Chondrocyte (in vitro differentiated cells): ENCODE measurements around the gene TDRKH. TPM values are rescaled to one million over a fixed set of nuclear protein-coding genes. Genes with fewer than 3 reads are reported as not detected.

Experiments used
- DNase-seq: peaks from one replicate; pipeline ENCODE4 v3.0.0; 2021; ENCODE audit warnings: mixed read lengths, low spot score
- H3K27ac Mint-ChIP-seq: one replicate; pipeline ENCODE4 v1.8.0; 2021; ENCODE audit warnings: mild to moderate bottlenecking, moderate library complexity, mixed read lengths; ENCODE audit not compliant: unreplicated experiment
- H3K27me3 Mint-ChIP-seq: 2 replicates; pipeline ENCODE4 v1.8.0; 2021; ENCODE audit warnings: low read depth, mixed read lengths
- H3K36me3 Mint-ChIP-seq: 2 replicates; pipeline ENCODE4 v1.8.0; 2021; ENCODE audit warnings: low read depth, mixed read lengths
- H3K4me1 Mint-ChIP-seq: 2 replicates; pipeline ENCODE4 v1.8.0; 2021; ENCODE audit warnings: low read depth, mild to moderate bottlenecking, mixed read lengths
- H3K4me3 Mint-ChIP-seq: one replicate; pipeline ENCODE4 v1.8.0; 2021; ENCODE audit warnings: mild to moderate bottlenecking, moderate library complexity, mixed read lengths; ENCODE audit not compliant: unreplicated experiment
- H3K9me3 Mint-ChIP-seq: 2 replicates; pipeline ENCODE4 v1.8.0; 2021; ENCODE audit warnings: low read depth, mixed read lengths
- total RNA-seq: library from RNA; stranded (reverse); gene quantifications from 3 replicates; pipeline ENCODE4 v1.2.1, GENCODE V29; 2021
- TF ChIP-seq, protein P1 (sequence below): fragments of 200-600 bp; sonication (generic); IDR thresholded peaks from 2 replicates; pipeline ENCODE4 v1.5.0; 2021; ENCODE audit warnings: antibody characterized with exemption, mild to moderate bottlenecking, moderate library complexity

Gene TDRKH
- total RNA-seq, 1 donor from 2014 or later: 6.8 TPM

DNA sequence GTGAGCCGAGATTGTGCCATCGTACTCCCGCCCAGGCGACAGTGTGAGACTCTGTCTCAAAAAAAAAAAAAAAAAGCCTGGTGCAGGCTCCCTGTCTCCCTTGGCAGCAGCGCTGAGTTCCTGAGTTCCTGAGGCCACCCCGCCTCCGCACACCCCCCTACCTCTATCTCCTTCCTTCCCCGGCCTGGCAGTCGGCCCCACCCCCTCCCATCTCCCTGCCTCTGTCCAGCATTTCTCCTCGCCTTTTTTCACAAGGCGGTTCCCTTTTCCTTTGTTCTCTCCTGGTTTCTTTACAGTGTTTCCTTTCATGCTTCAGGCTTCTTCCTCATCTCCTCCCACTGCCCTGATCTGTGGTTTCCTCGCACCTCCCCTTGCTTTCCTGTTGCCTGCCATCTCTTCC lies 38.6 kb upstream of the TDRKH start:
- peaks cover 10% of the 10 kb centered on the region for H3K27me3 Mint-ChIP-seq
- H3K36me3 Mint-ChIP-seq: no peaks in the 10 kb centered on the region
- TF ChIP-seq, protein P1, sequence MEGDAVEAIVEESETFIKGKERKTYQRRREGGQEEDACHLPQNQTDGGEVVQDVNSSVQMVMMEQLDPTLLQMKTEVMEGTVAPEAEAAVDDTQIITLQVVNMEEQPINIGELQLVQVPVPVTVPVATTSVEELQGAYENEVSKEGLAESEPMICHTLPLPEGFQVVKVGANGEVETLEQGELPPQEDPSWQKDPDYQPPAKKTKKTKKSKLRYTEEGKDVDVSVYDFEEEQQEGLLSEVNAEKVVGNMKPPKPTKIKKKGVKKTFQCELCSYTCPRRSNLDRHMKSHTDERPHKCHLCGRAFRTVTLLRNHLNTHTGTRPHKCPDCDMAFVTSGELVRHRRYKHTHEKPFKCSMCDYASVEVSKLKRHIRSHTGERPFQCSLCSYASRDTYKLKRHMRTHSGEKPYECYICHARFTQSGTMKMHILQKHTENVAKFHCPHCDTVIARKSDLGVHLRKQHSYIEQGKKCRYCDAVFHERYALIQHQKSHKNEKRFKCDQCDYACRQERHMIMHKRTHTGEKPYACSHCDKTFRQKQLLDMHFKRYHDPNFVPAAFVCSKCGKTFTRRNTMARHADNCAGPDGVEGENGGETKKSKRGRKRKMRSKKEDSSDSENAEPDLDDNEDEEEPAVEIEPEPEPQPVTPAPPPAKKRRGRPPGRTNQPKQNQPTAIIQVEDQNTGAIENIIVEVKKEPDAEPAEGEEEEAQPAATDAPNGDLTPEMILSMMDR: no peak
- H3K27ac Mint-ChIP-seq: no peak overlapping the region
- no peak overlapping the region for H3K4me3 Mint-ChIP-seq
- no peaks in the 10 kb centered on the region for H3K9me3 Mint-ChIP-seq
- peaks cover 10% of the 10 kb centered on the region for H3K4me1 Mint-ChIP-seq
- no peak for DNase-seq

DNA sequence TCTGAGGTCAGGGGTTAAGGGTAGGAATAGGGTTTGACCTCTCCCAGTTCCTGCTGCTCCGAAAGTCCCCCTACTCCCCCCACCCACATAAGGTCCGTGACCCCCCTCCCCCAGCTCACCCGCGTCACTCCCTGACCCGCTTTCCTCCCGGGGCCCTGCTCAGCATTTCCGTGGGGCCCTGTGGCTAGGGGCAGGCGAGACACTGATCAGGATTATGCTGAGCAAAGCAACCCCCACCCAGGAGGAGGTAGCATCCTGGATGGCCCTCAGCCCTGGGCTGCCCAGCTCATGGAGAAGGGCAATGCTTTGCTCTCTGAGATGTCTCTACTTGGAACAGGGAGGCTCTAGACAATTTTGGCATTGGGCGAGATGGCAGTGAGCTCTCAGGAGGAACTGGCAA lies 37.6 kb upstream of the TDRKH start:
- Mint-ChIP-seq H3K4me1 (peaks cover 10% of the 10 kb centered on the region), H3K27me3 (peaks cover 12% of the 10 kb centered on the region), H3K9me3 (no peaks in the 10 kb centered on the region), H3K27ac (no peak overlapping the region), H3K36me3 (no peaks in the 10 kb centered on the region), H3K4me3 (no peak overlapping the region)
- TF ChIP-seq, protein P1: no peak
- no peak for DNase-seq

DNA sequence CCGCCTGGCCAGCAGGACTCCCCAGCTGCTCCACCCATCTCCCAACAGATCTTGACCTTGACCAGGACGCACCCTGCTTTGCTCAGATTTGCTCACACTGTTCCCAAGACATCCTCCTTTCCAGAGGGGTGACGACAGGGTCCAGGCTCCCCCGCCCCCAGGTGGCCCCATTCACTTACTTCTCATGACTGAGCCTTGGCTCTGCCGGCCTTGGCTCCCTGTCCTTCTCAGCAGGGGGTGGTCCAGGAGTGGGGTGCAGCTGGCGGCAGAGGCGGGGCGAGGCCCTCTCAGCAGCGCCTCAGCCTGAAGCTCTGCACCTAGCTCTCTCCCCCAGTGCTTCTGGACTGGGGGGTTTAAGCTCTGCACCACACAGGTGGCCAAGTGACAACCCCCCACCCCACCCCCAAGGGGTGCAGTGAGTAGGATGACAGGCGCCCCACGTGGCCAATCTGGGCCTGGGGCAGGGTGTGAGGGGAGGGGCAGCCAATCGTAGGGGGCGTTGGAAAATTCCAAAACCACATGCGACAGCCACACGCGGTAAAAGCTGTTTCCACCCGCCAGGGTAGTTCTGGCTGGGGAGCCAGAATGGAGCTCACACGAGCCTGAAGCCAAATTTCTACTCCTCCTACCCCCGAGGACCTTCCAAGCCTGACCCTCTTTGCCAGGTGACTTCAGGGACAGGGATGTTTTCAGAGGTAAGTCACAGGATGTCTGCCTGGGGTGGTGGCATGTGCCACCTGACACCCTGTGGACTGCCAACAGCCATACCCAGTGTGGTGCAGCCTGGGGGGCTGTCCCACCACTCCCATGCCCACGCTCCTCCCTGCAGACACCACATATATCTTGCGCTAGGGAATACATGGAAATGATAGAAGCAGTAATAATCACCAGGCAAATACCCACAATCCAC lies 35.7 kb upstream of the TDRKH start:
- peaks cover 10% of the 10 kb centered on the region for H3K4me1 Mint-ChIP-seq

DNA sequence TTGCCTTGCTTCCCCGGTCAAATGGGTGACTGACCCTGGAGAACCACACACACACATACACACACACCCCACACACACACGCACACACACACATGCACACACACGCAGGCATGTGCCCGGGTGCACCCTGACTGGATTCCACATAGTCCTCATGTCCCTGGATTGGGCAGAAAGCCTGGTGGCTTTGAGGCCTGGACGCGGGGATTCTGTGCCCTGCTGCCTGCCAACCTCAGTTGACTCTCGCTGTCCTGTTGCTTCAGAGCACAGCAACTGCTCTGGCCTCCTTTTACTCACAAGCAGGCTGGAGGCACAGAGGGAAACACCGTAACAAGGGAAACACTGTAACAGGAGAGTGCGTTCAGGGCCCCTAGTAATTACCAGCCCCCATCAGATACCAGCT lies 34.9 kb upstream of the TDRKH start:
- Mint-ChIP-seq H3K36me3 (no peaks in the 10 kb centered on the region), H3K27me3 (peaks cover 11% of the 10 kb centered on the region), H3K27ac (no peak overlapping the region), H3K9me3 (no peaks in the 10 kb centered on the region), H3K4me1 (peaks cover 10% of the 10 kb centered on the region), H3K4me3 (no peak overlapping the region)
- TF ChIP-seq, protein P1: no peak
- no peak for DNase-seq

More for the DNA sequence above, 35.7 kb upstream of the TDRKH start:
- Mint-ChIP-seq H3K27ac (no peak overlapping the region), H3K9me3 (no peaks in the 10 kb centered on the region), H3K36me3 (no peaks in the 10 kb centered on the region), H3K4me3 (no peak overlapping the region), H3K27me3 (peaks cover 11% of the 10 kb centered on the region)
- TF ChIP-seq, protein P1: no peak
- DNase-seq: no peak

DNA sequence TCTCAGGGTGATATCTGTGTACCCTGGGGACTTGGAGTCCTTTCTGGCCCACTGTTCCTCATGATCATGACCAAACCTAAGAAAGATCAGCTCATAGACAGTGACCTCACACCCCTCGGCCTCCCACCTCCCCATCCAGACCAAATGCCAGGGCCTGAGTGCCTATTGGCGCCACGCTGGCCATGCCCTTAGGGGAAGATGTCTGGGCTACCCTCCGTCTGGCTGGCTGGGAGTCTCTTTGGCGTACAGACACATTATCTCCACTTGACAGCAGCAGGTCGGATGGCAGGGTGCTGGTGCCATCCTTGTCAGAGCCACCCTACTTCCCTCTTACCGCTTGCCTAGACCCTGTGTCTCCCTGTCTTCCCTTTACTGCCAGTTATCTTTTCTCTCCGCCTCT lies 32.9 kb upstream of the TDRKH start:
- H3K4me1 Mint-ChIP-seq: no peaks in the 10 kb centered on the region
- peaks cover 7% of the 10 kb centered on the region for H3K27me3 Mint-ChIP-seq
- TF ChIP-seq, protein P1: no peak
- H3K9me3 Mint-ChIP-seq: no peaks in the 10 kb centered on the region
- DNase-seq: no peak
- H3K4me3 Mint-ChIP-seq: no peak overlapping the region
- H3K36me3 Mint-ChIP-seq: no peaks in the 10 kb centered on the region
- no peak overlapping the region for H3K27ac Mint-ChIP-seq
